GM12801 (cell line): ENCODE data around the gene SLC49A3.

Source experiments
- TF ChIP-seq, protein P1 (sequence below): IDR thresholded peaks from one replicate; pipeline ENCODE4 v1.5.1; 2011; ENCODE audit warnings: control low read depth; ENCODE audit not compliant: insufficient read length; ENCODE audit errors: extremely low read depth

The SLC49A3 gene

DNA sequence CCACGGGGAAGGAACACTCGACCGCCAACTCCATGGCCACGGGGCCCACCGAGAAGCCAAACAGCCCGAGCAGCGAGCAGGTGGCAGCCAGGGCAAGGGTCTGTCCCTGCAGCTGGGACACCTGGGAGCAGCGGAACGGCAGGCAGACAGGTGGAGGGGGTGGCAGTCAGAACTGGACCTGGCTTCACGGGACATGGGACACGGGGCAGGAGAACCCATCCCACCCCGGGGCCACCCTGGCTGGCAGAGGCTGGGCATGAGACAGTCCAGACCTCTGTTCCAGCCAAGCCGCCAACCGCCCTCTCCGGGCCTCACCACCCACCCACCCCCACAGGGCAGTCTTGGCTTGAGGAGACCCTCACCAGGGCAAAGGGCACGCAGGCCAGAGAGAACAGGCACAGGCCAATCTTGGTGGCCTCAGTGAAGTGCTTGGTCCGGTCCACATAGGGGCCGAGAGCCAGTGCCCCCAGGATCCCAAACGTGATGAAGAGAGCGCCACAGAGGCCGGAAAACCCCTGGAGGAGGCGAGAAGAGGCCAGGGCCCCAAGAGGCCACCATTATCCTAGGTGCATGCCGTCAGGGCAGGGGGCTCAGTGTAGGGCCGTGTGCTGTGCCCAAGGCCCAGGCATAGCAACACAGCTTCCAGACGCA, 5.6 kb downstream of the SLC49A3 start:
- TF ChIP-seq, protein P1, sequence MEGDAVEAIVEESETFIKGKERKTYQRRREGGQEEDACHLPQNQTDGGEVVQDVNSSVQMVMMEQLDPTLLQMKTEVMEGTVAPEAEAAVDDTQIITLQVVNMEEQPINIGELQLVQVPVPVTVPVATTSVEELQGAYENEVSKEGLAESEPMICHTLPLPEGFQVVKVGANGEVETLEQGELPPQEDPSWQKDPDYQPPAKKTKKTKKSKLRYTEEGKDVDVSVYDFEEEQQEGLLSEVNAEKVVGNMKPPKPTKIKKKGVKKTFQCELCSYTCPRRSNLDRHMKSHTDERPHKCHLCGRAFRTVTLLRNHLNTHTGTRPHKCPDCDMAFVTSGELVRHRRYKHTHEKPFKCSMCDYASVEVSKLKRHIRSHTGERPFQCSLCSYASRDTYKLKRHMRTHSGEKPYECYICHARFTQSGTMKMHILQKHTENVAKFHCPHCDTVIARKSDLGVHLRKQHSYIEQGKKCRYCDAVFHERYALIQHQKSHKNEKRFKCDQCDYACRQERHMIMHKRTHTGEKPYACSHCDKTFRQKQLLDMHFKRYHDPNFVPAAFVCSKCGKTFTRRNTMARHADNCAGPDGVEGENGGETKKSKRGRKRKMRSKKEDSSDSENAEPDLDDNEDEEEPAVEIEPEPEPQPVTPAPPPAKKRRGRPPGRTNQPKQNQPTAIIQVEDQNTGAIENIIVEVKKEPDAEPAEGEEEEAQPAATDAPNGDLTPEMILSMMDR = no peak

DNA sequence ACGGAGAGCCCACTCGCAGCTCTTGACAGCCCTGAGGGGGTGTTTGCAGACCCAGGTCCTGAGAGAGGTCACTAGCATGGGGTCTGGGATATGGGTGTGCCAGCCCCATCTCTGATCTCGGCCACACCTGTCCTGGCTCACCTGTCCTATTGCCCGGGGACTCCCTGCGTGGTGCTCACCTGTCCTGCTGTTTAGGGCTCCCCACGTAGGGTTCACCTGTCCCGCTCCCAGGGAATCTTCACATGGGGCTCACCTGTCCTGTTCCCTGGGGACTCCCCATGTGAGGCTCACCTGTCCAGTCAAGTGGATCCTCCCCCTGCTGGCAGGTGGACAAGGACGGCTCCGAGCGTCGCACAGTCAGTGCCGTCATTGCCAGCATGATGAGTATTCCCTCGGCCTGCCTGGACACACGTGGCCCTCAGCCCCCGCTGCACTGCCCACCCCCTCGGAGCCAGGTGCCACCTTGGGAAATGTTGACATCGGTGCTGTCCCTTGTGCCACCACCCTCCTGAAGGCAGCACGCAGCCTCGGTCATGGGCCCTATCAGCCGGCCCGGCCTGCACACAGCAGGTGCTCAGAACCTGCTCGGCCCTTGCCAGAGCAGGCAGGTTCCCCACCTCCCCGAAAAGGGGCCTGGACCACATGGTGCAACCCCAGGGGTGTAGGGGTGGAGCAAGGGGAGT, 6.3 kb downstream of the SLC49A3 start:
- TF ChIP-seq, protein P1 = no peak

DNA sequence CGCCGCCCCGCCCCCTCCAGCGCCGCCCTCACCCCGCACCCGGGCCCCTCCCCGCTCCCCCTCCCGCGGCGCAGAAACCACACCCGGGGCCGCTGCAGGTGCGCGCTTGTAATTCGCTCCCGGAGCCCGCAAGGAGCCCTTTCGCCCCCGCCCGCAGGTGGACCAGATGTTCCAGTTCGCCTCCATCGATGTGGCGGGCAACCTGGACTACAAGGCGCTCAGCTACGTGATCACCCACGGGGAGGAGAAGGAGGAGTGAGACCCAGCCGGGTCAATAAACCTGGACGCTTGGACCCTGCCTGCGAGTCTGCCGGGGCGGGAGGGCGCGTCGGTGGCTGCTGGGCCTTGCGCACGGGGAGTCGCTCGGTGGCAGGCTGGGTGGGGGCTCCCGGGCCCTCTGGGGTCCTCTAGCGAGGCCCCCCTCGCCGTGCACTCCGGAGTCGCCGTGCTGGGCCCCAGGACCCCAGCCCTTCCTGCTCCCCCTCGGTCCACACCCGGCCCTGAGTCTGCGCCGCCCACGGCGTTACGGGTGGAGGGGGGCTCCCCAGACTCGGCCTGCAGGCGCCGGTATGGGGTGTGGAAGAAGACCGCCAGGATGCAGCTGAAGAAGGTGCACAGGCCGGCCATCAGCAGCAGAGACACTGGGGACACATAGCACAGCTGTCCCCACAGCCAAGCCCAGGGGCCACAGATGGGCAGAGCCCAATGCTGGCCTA, 7.1 kb downstream of the SLC49A3 start:
- TF ChIP-seq, protein P1 = no peak

DNA sequence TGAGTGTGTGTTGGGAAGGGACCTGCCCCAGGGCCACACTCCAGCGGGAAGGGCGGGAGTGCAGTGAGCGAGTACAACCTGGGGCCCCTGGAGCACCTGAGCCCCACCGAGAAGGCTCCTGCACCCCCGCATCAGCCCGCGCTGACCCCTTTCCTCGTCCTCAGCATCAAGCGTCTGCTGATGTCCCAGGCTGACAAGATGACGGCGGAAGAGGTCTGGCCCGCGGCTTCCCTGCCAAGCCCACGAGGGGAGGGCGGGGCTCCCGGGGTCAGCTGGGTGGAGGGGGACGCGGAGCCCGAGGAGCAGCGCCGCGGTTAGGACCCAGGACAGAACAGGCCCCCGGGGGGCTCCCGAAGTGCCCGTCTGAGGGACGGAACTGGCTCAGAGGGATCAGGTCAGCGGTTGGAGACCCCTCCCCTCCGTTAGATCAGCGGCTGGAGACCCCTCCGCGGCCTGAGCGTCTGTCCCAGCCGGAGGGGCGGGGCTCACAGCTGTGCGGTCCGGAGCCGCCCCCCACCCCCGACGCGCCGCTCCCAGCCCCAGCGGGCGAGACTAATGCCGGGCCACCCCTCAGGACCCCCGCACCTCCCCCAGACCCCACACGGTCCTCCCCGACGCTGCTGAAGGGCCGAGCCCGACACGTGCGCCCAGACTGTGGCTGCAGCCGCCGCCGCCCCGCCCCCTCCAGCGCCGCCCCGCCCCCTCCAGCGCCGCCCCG, 7.9 kb downstream of the SLC49A3 start:
- TF ChIP-seq, protein P1 = no peak

DNA sequence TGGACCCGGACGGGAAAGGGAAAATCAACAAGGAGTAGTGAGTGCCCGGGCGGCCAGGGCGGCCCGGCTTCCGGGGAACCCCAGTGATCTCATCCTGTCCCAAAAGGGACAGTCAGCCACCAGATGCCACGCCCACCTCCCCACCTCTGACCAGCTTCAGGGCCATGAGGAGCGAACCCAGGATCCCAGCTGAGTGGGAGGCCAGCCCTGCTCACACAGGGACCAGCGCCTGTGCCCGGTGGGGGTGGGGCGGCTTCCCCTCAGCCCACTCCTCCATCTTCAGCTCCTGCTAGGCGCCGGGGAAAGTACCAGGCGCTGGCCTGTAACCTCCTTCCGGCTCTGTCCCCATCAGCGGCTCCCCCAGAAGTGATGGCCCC, 8.4 kb downstream of the SLC49A3 start:
- TF ChIP-seq, protein P1 = no peak

DNA sequence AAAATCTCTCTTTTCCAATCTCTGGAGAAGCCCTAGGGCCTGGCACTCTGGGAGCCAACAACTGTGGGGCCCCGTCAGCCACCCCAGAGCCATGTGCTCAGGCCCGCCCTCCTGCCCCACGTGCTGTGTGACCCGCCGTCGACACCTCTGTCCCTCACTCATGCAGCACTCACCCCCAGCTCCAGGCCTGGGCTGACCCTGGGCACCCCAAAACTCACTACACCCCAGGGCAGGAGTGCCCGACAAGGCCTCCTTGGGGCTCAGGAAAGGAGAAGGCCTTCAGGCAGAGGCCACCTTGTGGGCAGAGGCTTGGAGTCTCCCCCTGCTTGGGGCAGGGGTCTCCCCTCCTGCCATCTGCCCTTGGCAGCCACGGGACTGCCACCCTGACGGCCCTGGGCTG, 8.9 kb downstream of the SLC49A3 start:
- TF ChIP-seq, protein P1 = no peak

DNA sequence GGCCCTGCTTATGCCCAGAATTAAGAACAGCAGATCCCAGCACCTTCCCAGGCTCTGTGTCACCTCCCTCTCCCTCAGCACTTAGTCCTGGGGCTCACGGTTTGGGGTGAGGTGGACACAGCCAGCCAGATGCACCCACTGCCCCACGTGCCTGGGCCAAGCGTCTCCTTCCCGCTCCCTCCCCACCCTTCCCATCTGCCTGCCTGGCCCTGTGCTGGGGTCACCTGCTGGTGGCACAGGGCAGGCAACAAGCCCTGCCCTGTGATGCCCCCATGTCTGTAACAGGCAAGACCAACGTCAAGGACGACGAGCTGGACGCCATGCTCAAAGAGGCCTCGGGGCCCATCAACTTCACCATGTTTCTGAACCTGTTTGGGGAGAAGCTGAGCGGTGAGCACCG, 9.3 kb downstream of the SLC49A3 start:
- TF ChIP-seq, protein P1 = no peak
